Testis (tissue), 3 donors: Measurements from ENCODE around the gene ATOH8. TPM values are rescaled to one million over a fixed set of nuclear protein-coding genes. Genes with fewer than 3 reads are reported as not detected.
A peak's percentile ranks its signal among the peaks of the same experiment; 100 is the strongest.

Source experiments
- DNase-seq: peaks from one replicate; pipeline ENCODE4 v3.0.0-alpha.2; 2019
- H3K27ac ChIP-seq, 2 donors: fragments of 200-600 bp; sonication (generic); one replicate each; pipeline ENCODE4 v1.5.1; 2019
- H3K27me3 ChIP-seq: fragments of 200-600 bp; sonication (generic); one replicate; pipeline ENCODE4 v1.5.1; 2019
- H3K36me3 ChIP-seq: fragments of 200-600 bp; sonication (generic); one replicate; pipeline ENCODE4 v1.5.1; 2017; ENCODE audit warnings: low read depth; ENCODE audit errors: missing control alignments
- H3K4me1 ChIP-seq: fragments of 200-600 bp; sonication (generic); one replicate; pipeline ENCODE4 v1.5.1; 2019
- H3K4me3 ChIP-seq, 2 donors: fragments of 200-600 bp; sonication (generic); one replicate each; pipeline ENCODE4 v1.5.1; 2017 to 2019
- H3K9me3 ChIP-seq: fragments of 200-600 bp; sonication (generic); one replicate; pipeline ENCODE4 v1.5.1; 2017
- CTCF ChIP-seq, 3 experiments: fragments of 450-650 bp in 2 of 3; fragments of 200-600 bp in 1 of 3; sonication (generic) in 1 of 3; IDR thresholded peaks; one replicate each; pipeline ENCODE4 v1.5.1; 2016 to 2019; ENCODE audit warnings: antibody characterized with exemption in 3 of 3, mild to moderate bottlenecking in 2 of 3, moderate library complexity in 1 of 3
- POLR2A ChIP-seq: fragments of 450-650 bp; IDR thresholded peaks from one replicate; pipeline ENCODE4 v1.6.1; 2017; ENCODE audit warnings: antibody characterized with exemption, mild to moderate bottlenecking, moderate library complexity
- WGBS, 2 donors: methylation state at CpG; one replicate each; pipeline ENCODE4 v1.1.5; 2018; 5-methylcytosine and 5-hydroxymethylcytosine counted together
- intact Hi-C: fragments of 100-400 bp; cut with DNase I; formaldehyde crosslinking; loops from one replicate; pipeline ENCODE4 v1.15.1; 2023; ENCODE audit warnings: low total_unique reads
- polyA plus RNA-seq: library from polyadenylated mRNA; stranded (reverse); fragments of 350-450 nt; fragmentation: Illumina TruSeq; extraction: RNeasy Lipid Tissue Mini Kit (QIAGEN cat#74804); gene quantifications from one replicate; pipeline ENCODE4 v1.2.3, GENCODE V29; 2014; ENCODE audit warnings: low read depth, low replicate concordance; ENCODE audit not compliant: insufficient read depth
- total RNA-seq, 2 donors: library from RNA; depleted of rRNA; stranded (reverse); fragments of >200 nt; gene quantifications; one replicate each; pipeline ENCODE4 v1.2.3, GENCODE V29; 2016

Gene ATOH8
- total and polyA plus RNA-seq, 3 donors from 2014 or later: 13.5 to 16.8 (median 14.2) TPM

- Histone ChIP-seq H3K4me3 (no peak overlapping the region), H3K9me3 (no peaks in the 10 kb centered on the region), H3K36me3 (no peaks in the 10 kb centered on the region), H3K27me3 (no peaks in the 10 kb centered on the region), H3K4me1 (peaks cover 25% of the 10 kb centered on the region), H3K27ac (peak overlapping the region; percentile 34 to 38)
- TF ChIP-seq CTCF (IDR thresholded peaks at IDR 0.05): no peak
- TF ChIP-seq POLR2A: no peak
- intact Hi-C loops: no loop called here
- DNase-seq: no peak
- WGBS, 2 donors: 82 to 88% methylated on average over 6 of the region's 6 CpGs
Observed at GRCh38 chr2:85706063-85706462, 47.7 kb upstream of the ATOH8 start.

GRCh38 chr2:85706599-85707296, 47.0 kb upstream of the ATOH8 start:
- no peaks in the 10 kb centered on the region for H3K27me3 ChIP-seq
- DNase-seq: no peak
- intact Hi-C loops: no loop called here
- TF ChIP-seq CTCF (IDR thresholded peaks at IDR 0.05): no peak
- no peak for TF ChIP-seq POLR2A
- H3K27ac ChIP-seq: peak overlapping the region; percentile 14 to 34
- no peak overlapping the region for H3K4me3 ChIP-seq
- H3K4me1 ChIP-seq: peaks cover 32% of the 10 kb centered on the region
- no peaks in the 10 kb centered on the region for H3K36me3 ChIP-seq
- WGBS, 2 donors: 77 to 82% methylated on average over 10 of the region's 10 CpGs
- no peaks in the 10 kb centered on the region for H3K9me3 ChIP-seq

DNA sequence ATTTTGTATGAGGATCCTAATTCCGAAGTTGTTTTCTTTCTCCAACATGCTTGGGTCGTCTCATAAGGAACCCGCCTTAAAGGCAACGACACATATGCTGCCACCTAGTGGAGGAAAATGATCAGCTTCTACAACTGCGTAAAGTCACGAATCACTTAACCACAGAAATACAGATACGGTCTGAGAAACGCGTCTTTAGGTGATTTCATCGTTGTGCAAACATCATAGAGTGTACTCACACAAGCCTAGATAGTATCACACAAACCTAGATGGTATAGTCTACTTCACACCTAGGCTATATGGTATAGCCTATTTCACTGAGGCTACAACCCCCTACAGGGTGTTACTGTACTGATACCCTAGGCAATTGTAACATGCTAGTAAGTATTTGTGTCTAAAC, 46.5 kb upstream of the ATOH8 start:
- intact Hi-C loops: no loop called here
- TF ChIP-seq CTCF (IDR thresholded peaks at IDR 0.05): peak; percentile 78 to 91 (median 90)
- TF ChIP-seq POLR2A: no peak
- Histone ChIP-seq H3K27ac (peak overlapping the region in 1 of 2 donors; percentile 14), H3K9me3 (no peaks in the 10 kb centered on the region), H3K27me3 (no peaks in the 10 kb centered on the region), H3K4me1 (peaks cover 36% of the 10 kb centered on the region), H3K36me3 (no peaks in the 10 kb centered on the region), H3K4me3 (no peak overlapping the region)
- DNase-seq: peak; percentile 86
- WGBS, 2 donors: 1 to 2% methylated on average over 10 of the region's 10 CpGs

- 21 to 30% methylated on average over 1 of the region's 1 CpG for WGBS, 2 donors
- intact Hi-C loops: no loop called here
Observed at GRCh38 chr2:85708641-85709040, 45.1 kb upstream of the ATOH8 start.

More at GRCh38 chr2:85708641-85709040, 45.1 kb upstream of the ATOH8 start:
- no peak overlapping the region for H3K4me3 ChIP-seq
- H3K27me3 ChIP-seq: no peaks in the 10 kb centered on the region
- H3K9me3 ChIP-seq: no peaks in the 10 kb centered on the region
- no peak for DNase-seq
- H3K36me3 ChIP-seq: no peaks in the 10 kb centered on the region
- TF ChIP-seq POLR2A: no peak
- TF ChIP-seq CTCF (IDR thresholded peaks at IDR 0.05): no peak
- peak overlapping the region in 1 of 2 donors; percentile 87 for H3K27ac ChIP-seq
- peaks cover 50% of the 10 kb centered on the region for H3K4me1 ChIP-seq
